SK-N-SH (cell line): ENCODE results near the gene SECISBP2L. TPM values are rescaled to one million over a fixed set of nuclear protein-coding genes. Genes with fewer than 3 reads are reported as not detected.

Experiments
- CTCF ChIA-PET: fragments of 300-600, 350-600 bp; formaldehyde crosslinking; extraction: SDS; loops from one replicate; lab custom pipeline; 2021; lab: Yijun Ruan, JAX
- POLR2A ChIA-PET: fragments of 350-600 bp; sonication (Branson Sonifier 250); formaldehyde crosslinking; extraction: SDS; loops from one replicate; lab custom pipeline; 2020; ENCODE audit warnings: antibody characterized with exemption, inconsistent platforms; lab: Yijun Ruan, JAX
- DNase-seq: peaks from one replicate; pipeline ENCODE4 v3.0.0; 2012
- H2AFZ ChIP-seq: fragments of 200-600 bp; sonication (generic); 2 replicates; pipeline ENCODE4 v1.8.1; 2016; ENCODE audit warnings: antibody characterized with exemption, mild to moderate bottlenecking, low read depth
- H3F3A ChIP-seq: fragments of 200-600 bp; sonication (generic); replicated peaks from 2 replicates; pipeline ENCODE3; 2016; ENCODE audit warnings: antibody characterized with exemption, mild to moderate bottlenecking; ENCODE audit not compliant: insufficient read depth
- H3K27ac ChIP-seq, 2 experiments: fragments of 200-500 bp in 1 of 2; fragments of 200-600 bp in 1 of 2; sonication (Bioruptor generic) in 1 of 2; sonication (generic), shearing (Covaris generic) in 1 of 2; 2 replicates each; pipeline versions ENCODE4 v1.5.1 to v1.6.1; 2014 to 2016; ENCODE audit warnings: low read depth in 2 of 2, inconsistent platforms in 1 of 2, low read length in 1 of 2, mild to moderate bottlenecking in 1 of 2, mixed read lengths in 1 of 2
- H3K27me3 ChIP-seq: fragments of 200-600 bp; sonication (generic), shearing (Covaris generic); 2 replicates; pipeline ENCODE4 v1.6.1; 2016; ENCODE audit warnings: mixed run types; ENCODE audit not compliant: insufficient read depth
- H3K36me3 ChIP-seq, 2 experiments: fragments of 200-500 bp in 1 of 2; fragments of 200-600 bp in 1 of 2; sonication (Bioruptor generic) in 1 of 2; sonication (generic) in 1 of 2; replicated peaks in 1 of 2; 2 replicates each; pipeline versions ENCODE3 to v1.5.1; 2014 to 2016; ENCODE audit warnings: low read length in 1 of 2, mild to moderate bottlenecking in 1 of 2; ENCODE audit not compliant: insufficient read depth in 2 of 2, control insufficient read depth in 1 of 2
- H3K4me1 ChIP-seq, 2 experiments: fragments of 200-500 bp in 1 of 2; fragments of 200-600 bp in 1 of 2; sonication (Bioruptor generic) in 1 of 2; sonication (generic), shearing (Covaris generic) in 1 of 2; 2 replicates each; pipeline versions ENCODE4 v1.5.1 to v1.6.1; 2014 to 2016; ENCODE audit warnings: low read depth in 1 of 2, low read length in 1 of 2, mixed run types in 1 of 2; ENCODE audit not compliant: insufficient read depth in 2 of 2, control insufficient read depth in 1 of 2
- H3K4me2 ChIP-seq: fragments of 200-600 bp; sonication (generic), shearing (Covaris generic); 2 replicates; pipeline ENCODE4 v1.6.1; 2017; ENCODE audit warnings: mixed run types
- H3K4me3 ChIP-seq, 2 experiments: fragments of 200-500 bp in 1 of 2; fragments of 200-600 bp in 1 of 2; sonication (Bioruptor generic) in 1 of 2; sonication (generic), shearing (Covaris generic) in 1 of 2; 2 replicates each; pipeline versions ENCODE4 v1.5.1 to v1.8.1; 2014 to 2016; ENCODE audit warnings: low read depth in 2 of 2, inconsistent platforms in 1 of 2, low read length in 1 of 2, mild to moderate bottlenecking in 1 of 2, mixed read lengths in 1 of 2, moderate library complexity in 1 of 2
- H3K79me2 ChIP-seq: fragments of 200-600 bp; sonication (generic); 2 replicates; pipeline ENCODE4 v1.8.1; 2017; ENCODE audit warnings: mild to moderate bottlenecking; ENCODE audit not compliant: insufficient read depth
- H3K9ac ChIP-seq: fragments of 200-600 bp; sonication (generic); 2 replicates; pipeline ENCODE4 v1.6.1; 2017; ENCODE audit warnings: mixed run types
- H3K9me2 ChIP-seq: fragments of 200-600 bp; sonication (generic); 2 replicates; pipeline ENCODE4 v1.6.1; 2017; ENCODE audit warnings: mixed run types
- H3K9me3 ChIP-seq: fragments of 200-600 bp; sonication (generic); 2 replicates; pipeline ENCODE4 v1.6.1; 2017; ENCODE audit warnings: mixed run types, mild to moderate bottlenecking, moderate library complexity
- H4K20me1 ChIP-seq: fragments of 200-600 bp; sonication (generic); 2 replicates; pipeline ENCODE4 v1.6.1; 2017; ENCODE audit warnings: mild to moderate bottlenecking, mixed run types; ENCODE audit not compliant: insufficient read depth
- EP300 ChIP-seq, 2 experiments: IDR thresholded peaks; 2 replicates each; pipeline versions ENCODE4 v1.4.0 to v1.6.1; 2012; ENCODE audit warnings: borderline replicate concordance in 1 of 2, low read depth in 1 of 2, low read length in 1 of 2
- FOSL2 ChIP-seq: IDR thresholded peaks from 2 replicates; pipeline ENCODE4 v1.4.0; 2012; ENCODE audit warnings: low read depth, mild to moderate bottlenecking, moderate library complexity, borderline replicate concordance
- FOXJ3 ChIP-seq: sonication (generic); formaldehyde crosslinking; IDR thresholded peaks from 2 replicates; pipeline ENCODE4 v1.5.1; 2020; ENCODE audit warnings: mild to moderate bottlenecking, missing genetic modification reagents
- JUND ChIP-seq: IDR thresholded peaks from 2 replicates; pipeline ENCODE4 v1.4.0; 2012
- MXI1 ChIP-seq: IDR thresholded peaks from 2 replicates; pipeline ENCODE4 v1.6.1; 2012; ENCODE audit warnings: mild to moderate bottlenecking, low read depth, low read length, improper control_type of control experiment
- RAD21 ChIP-seq: IDR thresholded peaks from 2 replicates; pipeline ENCODE4 v1.6.1; 2012; ENCODE audit warnings: mild to moderate bottlenecking, low read length
- TAF1 ChIP-seq: IDR thresholded peaks from 2 replicates; pipeline ENCODE4 v1.6.1; 2012; ENCODE audit warnings: low read depth, mild to moderate bottlenecking, low read length, moderate library complexity, borderline replicate concordance
- TCF12 ChIP-seq: IDR thresholded peaks from 2 replicates; pipeline ENCODE4 v1.4.0; 2012
- YY1 ChIP-seq: IDR thresholded peaks from 2 replicates; pipeline ENCODE4 v1.4.0; 2012; ENCODE audit warnings: low read depth, mild to moderate bottlenecking
- WGBS: methylation state at CpG from one replicate; pipeline ENCODE4 v1.1.6; 2017; ENCODE audit warnings: low lambda C conversion rate; 5-methylcytosine and 5-hydroxymethylcytosine counted together
- polyA plus RNA-seq, 3 experiments: library from polyadenylated mRNA; depleted of rRNA; stranded (reverse); fragments of >200 nt; gene quantifications; 2 replicates each; pipeline ENCODE4 v1.2.3, GENCODE V29; 2012
- TF ChIP-seq, protein P1 (sequence below): IDR thresholded peaks from 2 replicates; pipeline ENCODE4 v1.4.0; 2012; ENCODE audit warnings: low read depth, borderline replicate concordance
- TF ChIP-seq, protein P2 (sequence below): fragments of 150-350 bp; IDR thresholded peaks from 2 replicates; pipeline ENCODE4 v1.6.1; 2017; ENCODE audit warnings: antibody characterized with exemption, low read length, low read depth, borderline replicate concordance
- TF ChIP-seq, protein P3 (sequence below): IDR thresholded peaks from 2 replicates; pipeline ENCODE4 v1.4.0; 2012; ENCODE audit warnings: low read depth
- TF ChIP-seq, protein P4 (sequence below): IDR thresholded peaks from 2 replicates; pipeline ENCODE4 v1.4.0; 2012; ENCODE audit warnings: low read depth, borderline replicate concordance

The SECISBP2L gene
- polyA plus RNA-seq, 1 of the 3 experiments (the other 2 are of a cell fraction): 6.0 TPM

- H3K9me3 ChIP-seq: no peaks in the 10 kb centered on the region
These were observed 38.0 kb upstream of the SECISBP2L start for GRCh38 chr15:49084285-49084570.

DNA sequence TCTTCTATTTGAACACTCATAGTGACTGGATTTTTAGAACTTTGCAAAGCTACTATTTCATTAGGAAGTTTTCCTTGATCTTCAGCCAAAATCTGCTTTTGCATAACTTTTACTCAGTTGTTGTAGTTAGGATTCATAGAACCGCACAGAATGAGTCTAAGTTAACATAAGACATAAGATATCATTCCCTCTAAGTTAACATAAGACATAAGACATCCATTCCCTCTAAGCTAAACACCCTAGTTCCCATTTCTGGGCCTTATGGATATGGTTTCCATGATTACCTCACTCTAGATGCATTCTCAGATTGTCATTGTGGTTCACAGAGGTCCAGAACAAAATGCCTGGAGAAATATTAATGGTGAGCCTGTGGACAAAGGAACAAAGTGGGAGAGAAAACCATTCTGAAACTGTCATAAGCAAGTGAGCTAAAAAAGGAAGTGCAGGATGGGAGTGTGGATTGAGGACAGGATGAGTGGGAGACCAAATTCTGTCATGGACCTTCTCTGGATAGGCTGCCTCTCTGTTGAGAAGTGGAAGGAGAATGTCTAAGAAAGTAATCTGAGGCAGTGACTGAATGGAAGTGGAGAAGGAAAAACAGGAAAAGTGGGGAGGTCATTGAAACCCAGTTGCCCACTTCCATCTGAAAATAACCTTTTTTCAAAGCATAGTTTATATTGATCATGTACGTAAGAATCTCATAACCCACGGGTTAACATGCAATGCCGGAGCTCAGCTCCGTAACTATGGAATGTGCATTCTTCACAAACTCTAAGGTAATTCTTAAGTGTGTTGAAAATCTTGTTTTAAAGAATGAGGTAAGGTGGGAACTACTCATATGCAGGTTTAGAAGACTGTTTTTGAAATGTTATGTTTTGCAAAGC lies 37.4 kb upstream of the SECISBP2L start:
- 84% methylated on average over 5 of the region's 5 CpGs for WGBS
- H3K9ac ChIP-seq: no peak overlapping the region

More at GRCh38 chr15:49084285-49084570, 38.0 kb upstream of the SECISBP2L start:
- H3K27ac ChIP-seq: peak overlapping the region in 1 of 2 experiments; percentile 75; a peak in 1 of 4 replicates
- DNase-seq: no peak
- 94% methylated on average over 3 of the region's 3 CpGs for WGBS
- no peaks in the 10 kb centered on the region for H3K27me3 ChIP-seq
- TF ChIP-seq, protein P1, sequence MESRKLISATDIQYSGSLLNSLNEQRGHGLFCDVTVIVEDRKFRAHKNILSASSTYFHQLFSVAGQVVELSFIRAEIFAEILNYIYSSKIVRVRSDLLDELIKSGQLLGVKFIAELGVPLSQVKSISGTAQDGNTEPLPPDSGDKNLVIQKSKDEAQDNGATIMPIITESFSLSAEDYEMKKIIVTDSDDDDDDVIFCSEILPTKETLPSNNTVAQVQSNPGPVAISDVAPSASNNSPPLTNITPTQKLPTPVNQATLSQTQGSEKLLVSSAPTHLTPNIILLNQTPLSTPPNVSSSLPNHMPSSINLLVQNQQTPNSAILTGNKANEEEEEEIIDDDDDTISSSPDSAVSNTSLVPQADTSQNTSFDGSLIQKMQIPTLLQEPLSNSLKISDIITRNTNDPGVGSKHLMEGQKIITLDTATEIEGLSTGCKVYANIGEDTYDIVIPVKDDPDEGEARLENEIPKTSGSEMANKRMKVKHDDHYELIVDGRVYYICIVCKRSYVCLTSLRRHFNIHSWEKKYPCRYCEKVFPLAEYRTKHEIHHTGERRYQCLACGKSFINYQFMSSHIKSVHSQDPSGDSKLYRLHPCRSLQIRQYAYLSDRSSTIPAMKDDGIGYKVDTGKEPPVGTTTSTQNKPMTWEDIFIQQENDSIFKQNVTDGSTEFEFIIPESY: no peak
- no peak for TF ChIP-seq TAF1
- no peak for TF ChIP-seq YY1
- TF ChIP-seq, protein P2, sequence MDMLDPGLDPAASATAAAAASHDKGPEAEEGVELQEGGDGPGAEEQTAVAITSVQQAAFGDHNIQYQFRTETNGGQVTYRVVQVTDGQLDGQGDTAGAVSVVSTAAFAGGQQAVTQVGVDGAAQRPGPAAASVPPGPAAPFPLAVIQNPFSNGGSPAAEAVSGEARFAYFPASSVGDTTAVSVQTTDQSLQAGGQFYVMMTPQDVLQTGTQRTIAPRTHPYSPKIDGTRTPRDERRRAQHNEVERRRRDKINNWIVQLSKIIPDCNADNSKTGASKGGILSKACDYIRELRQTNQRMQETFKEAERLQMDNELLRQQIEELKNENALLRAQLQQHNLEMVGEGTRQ: no peak
- TF ChIP-seq MXI1: no peak
- TF ChIP-seq FOSL2: no peak
- TF ChIP-seq, all 33 proteins: peak for 0
- Histone ChIP-seq H3K79me2 (no peaks in the 10 kb centered on the region), H2AFZ (0 out of 2 replicates have a peak overlapping the region, but pooled peaks have one; percentile 1), H3K9ac (no peak overlapping the region), H3K9me2 (no peaks in the 10 kb centered on the region), H3K4me2 (no peak overlapping the region), H3K4me3 (no peak overlapping the region), H3K4me1 (no peaks in the 10 kb centered on the region; a peak in 2 of 4 replicates), H4K20me1 (no peaks in the 10 kb centered on the region), H3F3A (peaks cover 3% of the 10 kb centered on the region), H3K36me3 (no peaks in the 10 kb centered on the region)
- ChIA-PET POLR2A (no interaction called here), CTCF (no interaction called here)

More for the DNA sequence above, 37.4 kb upstream of the SECISBP2L start:
- peaks cover 3% of the 10 kb centered on the region for H3F3A ChIP-seq
- POLR2A ChIA-PET: no interaction called here
- CTCF ChIA-PET: no interaction called here
- H3K79me2 ChIP-seq: no peaks in the 10 kb centered on the region
- no peak overlapping the region for H3K4me3 ChIP-seq
- TF ChIP-seq TCF12 (peak; percentile 45; the same call in 1 of the 2 replicates), RAD21 (no peak), EP300 (IDR thresholded peaks at IDR 0.05; ENCODE audit: borderline replicate concordance in 1 of 2, low read depth in 1 of 2, low read length in 1 of 2) (no peak), FOXJ3 (CRISPR knock-in tag) (no peak), JUND (0 out of 2 replicates have a peak, but pooled peaks have one; percentile 35), FOSL2 (no peak)
- TF ChIP-seq, protein P3, sequence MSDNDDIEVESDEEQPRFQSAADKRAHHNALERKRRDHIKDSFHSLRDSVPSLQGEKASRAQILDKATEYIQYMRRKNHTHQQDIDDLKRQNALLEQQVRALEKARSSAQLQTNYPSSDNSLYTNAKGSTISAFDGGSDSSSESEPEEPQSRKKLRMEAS: no peak
- TF ChIP-seq, protein P4, sequence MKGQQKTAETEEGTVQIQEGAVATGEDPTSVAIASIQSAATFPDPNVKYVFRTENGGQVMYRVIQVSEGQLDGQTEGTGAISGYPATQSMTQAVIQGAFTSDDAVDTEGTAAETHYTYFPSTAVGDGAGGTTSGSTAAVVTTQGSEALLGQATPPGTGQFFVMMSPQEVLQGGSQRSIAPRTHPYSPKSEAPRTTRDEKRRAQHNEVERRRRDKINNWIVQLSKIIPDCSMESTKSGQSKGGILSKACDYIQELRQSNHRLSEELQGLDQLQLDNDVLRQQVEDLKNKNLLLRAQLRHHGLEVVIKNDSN: no peak
- peak overlapping the region in 1 of 2 experiments; percentile 75; a peak in 2 of 4 replicates for H3K27ac ChIP-seq
- H3K36me3 ChIP-seq: no peaks in the 10 kb centered on the region
- no peak overlapping the region for H3K4me2 ChIP-seq
- H3K9me2 ChIP-seq: no peaks in the 10 kb centered on the region
- 0 out of 2 replicates have a peak overlapping the region, but pooled peaks have one; percentile 1 for H2AFZ ChIP-seq
- no peak for DNase-seq
- H3K27me3 ChIP-seq: no peaks in the 10 kb centered on the region
- no peaks in the 10 kb centered on the region for H4K20me1 ChIP-seq
- H3K9me3 ChIP-seq: no peaks in the 10 kb centered on the region
- no peaks in the 10 kb centered on the region; a peak in 1 of 4 replicates for H3K4me1 ChIP-seq
